Measurements from ENCODE around the gene MYO1H. TPM values are rescaled to one million over a fixed set of nuclear protein-coding genes. Genes with fewer than 3 reads are reported as not detected.

Gene MYO1H
- polyA plus RNA-seq (2013, experiment 1 of 2): not detected
- not detected for polyA plus RNA-seq (2013, experiment 2 of 2)

- Histone ChIP-seq H3K4me3 (ENCODE audit: extremely low read depth, insufficient read depth, low read length, poor library complexity, severe bottlenecking) (no peak within 1 kb of the TSS), H3K4me1 (ENCODE audit: control insufficient read depth, insufficient read depth, low read length, poor library complexity, severe bottlenecking) (no peaks in the 10 kb centered on the region), H3K27ac (ENCODE audit: low read depth, low read length, severe bottlenecking) (no peak within 1 kb of the TSS), H3K9me3 (ENCODE audit: control insufficient read depth, low read length) (peaks cover 3% of the 10 kb centered on the region), H3K36me3 (ENCODE audit: control insufficient read depth, insufficient read depth, low read length) (no peaks in the 10 kb centered on the region)
- WGBS, 2 experiments (ENCODE audit: insufficient coverage in 2 of 2): 85 to 93% methylated on average over 8 of the region's 8 CpGs
Measured at GRCh38 chr12:109347589-109347988, at the start of gene MYO1H. Gene MYO1H (plus strand): TSS chr12:109347900. CDS start chr12:109347961, 61 bp downstream.

- 85 to 94% methylated on average over 5 to 6 of the region's 7 CpGs for WGBS, 2 experiments (ENCODE audit: insufficient coverage in 2 of 2)
Measured at GRCh38 chr12:109299849-109300248, 47.9 kb upstream of the MYO1H start.

GRCh38 chr12:109301643-109302168 is 46.0 kb upstream of the MYO1H start:
- Histone ChIP-seq H3K4me3 (ENCODE audit: extremely low read depth, insufficient read depth, low read length, poor library complexity, severe bottlenecking) (no peak overlapping the region), H3K27ac (ENCODE audit: low read depth, low read length, severe bottlenecking) (no peak overlapping the region), H3K36me3 (ENCODE audit: control insufficient read depth, insufficient read depth, low read length) (no peaks in the 10 kb centered on the region), H3K9me3 (ENCODE audit: control insufficient read depth, low read length) (no peaks in the 10 kb centered on the region), H3K4me1 (ENCODE audit: control insufficient read depth, insufficient read depth, low read length, poor library complexity, severe bottlenecking) (no peaks in the 10 kb centered on the region)
- 78 to 81% methylated on average over 2 of the region's 3 CpGs for WGBS, 2 experiments (ENCODE audit: insufficient coverage in 2 of 2)

More at GRCh38 chr12:109299849-109300248, 47.9 kb upstream of the MYO1H start:
- Histone ChIP-seq H3K4me3 (ENCODE audit: extremely low read depth, insufficient read depth, low read length, poor library complexity, severe bottlenecking) (no peak overlapping the region), H3K27ac (ENCODE audit: low read depth, low read length, severe bottlenecking) (no peak overlapping the region), H3K36me3 (ENCODE audit: control insufficient read depth, insufficient read depth, low read length) (no peaks in the 10 kb centered on the region), H3K4me1 (ENCODE audit: control insufficient read depth, insufficient read depth, low read length, poor library complexity, severe bottlenecking) (no peaks in the 10 kb centered on the region), H3K9me3 (ENCODE audit: control insufficient read depth, low read length) (no peaks in the 10 kb centered on the region)

- no peaks in the 10 kb centered on the region for H3K36me3 ChIP-seq (ENCODE audit: control insufficient read depth, insufficient read depth, low read length)
- H3K9me3 ChIP-seq (ENCODE audit: control insufficient read depth, low read length): no peaks in the 10 kb centered on the region
- H3K4me3 ChIP-seq (ENCODE audit: extremely low read depth, insufficient read depth, low read length, poor library complexity, severe bottlenecking): no peak overlapping the region
- H3K4me1 ChIP-seq (ENCODE audit: control insufficient read depth, insufficient read depth, low read length, poor library complexity, severe bottlenecking): no peaks in the 10 kb centered on the region
- no peak overlapping the region for H3K27ac ChIP-seq (ENCODE audit: low read depth, low read length, severe bottlenecking)
- WGBS, 2 experiments (ENCODE audit: insufficient coverage in 2 of 2): 17% methylated on average over 1 of the region's 2 CpGs; no CpG with 5 or more reads in 1 of the 2 experiments
Measured at GRCh38 chr12:109302358-109302757, 45.3 kb upstream of the MYO1H start.

- Histone ChIP-seq H3K36me3 (ENCODE audit: control insufficient read depth, insufficient read depth, low read length) (no peaks in the 10 kb centered on the region), H3K27ac (ENCODE audit: low read depth, low read length, severe bottlenecking) (no peak overlapping the region), H3K4me1 (ENCODE audit: control insufficient read depth, insufficient read depth, low read length, poor library complexity, severe bottlenecking) (no peaks in the 10 kb centered on the region), H3K4me3 (ENCODE audit: extremely low read depth, insufficient read depth, low read length, poor library complexity, severe bottlenecking) (no peak overlapping the region), H3K9me3 (ENCODE audit: control insufficient read depth, low read length) (no peaks in the 10 kb centered on the region)
- 92% methylated on average over 2 of the region's 5 CpGs; no CpG with 5 or more reads in 1 of the 2 experiments for WGBS, 2 experiments (ENCODE audit: insufficient coverage in 2 of 2)
Measured at GRCh38 chr12:109302770-109303169, 44.9 kb upstream of the MYO1H start.

- Histone ChIP-seq H3K36me3 (ENCODE audit: control insufficient read depth, insufficient read depth, low read length) (no peaks in the 10 kb centered on the region), H3K9me3 (ENCODE audit: control insufficient read depth, low read length) (no peaks in the 10 kb centered on the region)
- 45 to 60% methylated on average over 4 to 5 of the region's 8 CpGs for WGBS, 2 experiments (ENCODE audit: insufficient coverage in 2 of 2)
Measured at GRCh38 chr12:109304485-109304884, 43.2 kb upstream of the MYO1H start.

GRCh38 chr12:109305547-109305946 is 42.2 kb upstream of the MYO1H start:
- Histone ChIP-seq H3K9me3 (ENCODE audit: control insufficient read depth, low read length) (no peaks in the 10 kb centered on the region), H3K4me1 (ENCODE audit: control insufficient read depth, insufficient read depth, low read length, poor library complexity, severe bottlenecking) (no peaks in the 10 kb centered on the region), H3K4me3 (ENCODE audit: extremely low read depth, insufficient read depth, low read length, poor library complexity, severe bottlenecking) (no peak overlapping the region), H3K27ac (ENCODE audit: low read depth, low read length, severe bottlenecking) (no peak overlapping the region), H3K36me3 (ENCODE audit: control insufficient read depth, insufficient read depth, low read length) (no peaks in the 10 kb centered on the region)
- 77 to 83% methylated on average over 5 to 6 of the region's 6 CpGs for WGBS, 2 experiments (ENCODE audit: insufficient coverage in 2 of 2)

More at GRCh38 chr12:109304485-109304884, 43.2 kb upstream of the MYO1H start:
- Histone ChIP-seq H3K4me3 (ENCODE audit: extremely low read depth, insufficient read depth, low read length, poor library complexity, severe bottlenecking) (no peak overlapping the region), H3K27ac (ENCODE audit: low read depth, low read length, severe bottlenecking) (no peak overlapping the region), H3K4me1 (ENCODE audit: control insufficient read depth, insufficient read depth, low read length, poor library complexity, severe bottlenecking) (no peaks in the 10 kb centered on the region)

GRCh38 chr12:109307051-109307450 is 40.6 kb upstream of the MYO1H start:
- 42 to 56% methylated on average over 8 to 9 of the region's 9 CpGs for WGBS, 2 experiments (ENCODE audit: insufficient coverage in 2 of 2)
- Histone ChIP-seq H3K4me1 (ENCODE audit: control insufficient read depth, insufficient read depth, low read length, poor library complexity, severe bottlenecking) (no peaks in the 10 kb centered on the region), H3K9me3 (ENCODE audit: control insufficient read depth, low read length) (no peaks in the 10 kb centered on the region), H3K27ac (ENCODE audit: low read depth, low read length, severe bottlenecking) (no peak overlapping the region), H3K4me3 (ENCODE audit: extremely low read depth, insufficient read depth, low read length, poor library complexity, severe bottlenecking) (no peak overlapping the region), H3K36me3 (ENCODE audit: control insufficient read depth, insufficient read depth, low read length) (no peaks in the 10 kb centered on the region)

- H3K4me3 ChIP-seq (ENCODE audit: extremely low read depth, insufficient read depth, low read length, poor library complexity, severe bottlenecking): peak within 1 kb of the TSS; percentile 21
- no peaks in the 10 kb centered on the region for H3K9me3 ChIP-seq (ENCODE audit: control insufficient read depth, low read length)
- WGBS, 2 experiments (ENCODE audit: insufficient coverage in 2 of 2): 4 to 6% methylated on average over 25 to 30 of the region's 43 CpGs
- H3K27ac ChIP-seq (ENCODE audit: low read depth, low read length, severe bottlenecking): no peak within 1 kb of the TSS
- H3K4me1 ChIP-seq (ENCODE audit: control insufficient read depth, insufficient read depth, low read length, poor library complexity, severe bottlenecking): no peaks in the 10 kb centered on the region
- H3K36me3 ChIP-seq (ENCODE audit: control insufficient read depth, insufficient read depth, low read length): no peaks in the 10 kb centered on the region
Measured at GRCh38 chr12:109308534-109309380, 38.9 kb upstream of the MYO1H start, which contains the start of gene FOXN4. Gene FOXN4 (minus strand): TSS chr12:109309284. CDS start chr12:109308321, 963 bp downstream.

- no peaks in the 10 kb centered on the region for H3K36me3 ChIP-seq (ENCODE audit: control insufficient read depth, insufficient read depth, low read length)
- H3K4me3 ChIP-seq (ENCODE audit: extremely low read depth, insufficient read depth, low read length, poor library complexity, severe bottlenecking): peak overlapping the region; percentile 21
- WGBS, 2 experiments (ENCODE audit: insufficient coverage in 2 of 2): 0% methylated on average over 54 to 69 of the region's 99 CpGs
Measured at GRCh38 chr12:109309381-109310246, 38.1 kb upstream of the MYO1H start.

More at GRCh38 chr12:109309381-109310246, 38.1 kb upstream of the MYO1H start:
- Histone ChIP-seq H3K4me1 (ENCODE audit: control insufficient read depth, insufficient read depth, low read length, poor library complexity, severe bottlenecking) (no peaks in the 10 kb centered on the region), H3K9me3 (ENCODE audit: control insufficient read depth, low read length) (no peaks in the 10 kb centered on the region), H3K27ac (ENCODE audit: low read depth, low read length, severe bottlenecking) (no peak overlapping the region)
